Tibial nerve (tissue), 4 donors: Measurements from ENCODE around the gene SLC2A5. TPM values are rescaled to one million over a fixed set of nuclear protein-coding genes. Genes with fewer than 3 reads are reported as not detected.

ENCODE experiments used
- DNase-seq, 2 donors: peaks; one replicate each; pipeline ENCODE4 v3.0.0-alpha.2; 2019; ENCODE audit warnings: low spot score in 2 of 2
- H3K27ac ChIP-seq, 4 donors: fragments of 200-600 bp; sonication (generic) in 3 of 4; one replicate each; pipeline ENCODE4 v1.5.1; 2017 to 2019; ENCODE audit warnings: mild to moderate bottlenecking in 1 of 4
- H3K27me3 ChIP-seq, 2 donors: fragments of 200-600 bp; sonication (generic) in 1 of 2; one replicate each; pipeline versions ENCODE4 v1.5.1 to v1.6.0; 2017 to 2019
- H3K36me3 ChIP-seq, 3 donors: fragments of 200-600 bp; sonication (generic); one replicate each; pipeline ENCODE4 v1.5.1; 2018 to 2019
- H3K4me1 ChIP-seq, 4 donors: fragments of 200-600 bp; sonication (generic) in 3 of 4; one replicate each; pipeline ENCODE4 v1.5.1; 2017 to 2019
- H3K4me3 ChIP-seq, 4 donors: fragments of 200-600 bp; sonication (generic) in 3 of 4; one replicate each; pipeline ENCODE4 v1.5.1; 2017 to 2019; ENCODE audit warnings: mild to moderate bottlenecking in 1 of 4, moderate library complexity in 1 of 4
- H3K9me3 ChIP-seq, 4 donors: fragments of 200-600 bp; sonication (generic) in 3 of 4; one replicate each; pipeline ENCODE4 v1.5.1; 2017 to 2019
- CTCF ChIP-seq, 5 experiments: fragments of 200-600 bp in 3 of 5; fragments of 450-650 bp in 2 of 5; sonication (generic) in 3 of 5; IDR thresholded peaks; one replicate each; pipeline ENCODE4 v1.5.1; 2016 to 2019; ENCODE audit warnings: antibody characterized with exemption in 5 of 5, mild to moderate bottlenecking in 3 of 5, moderate library complexity in 2 of 5
- EP300 ChIP-seq, 2 donors: sonication (generic); formaldehyde crosslinking; IDR thresholded peaks; one replicate each; pipeline ENCODE4 v1.6.1; 2017; ENCODE audit warnings: antibody characterized with exemption in 2 of 2, mild to moderate bottlenecking in 1 of 2
- POLR2A ChIP-seq, 2 donors: fragments of 450-650 bp; IDR thresholded peaks; one replicate each; pipeline ENCODE4 v1.6.1; 2017; ENCODE audit warnings: antibody characterized with exemption in 2 of 2, mild to moderate bottlenecking in 2 of 2, moderate library complexity in 2 of 2
- WGBS, 2 donors: methylation state at CpG; one replicate each; pipeline ENCODE4 v1.1.5; 2018; 5-methylcytosine and 5-hydroxymethylcytosine counted together
- small RNA-seq: library from RNA; depleted of rRNA; stranded (forward); fragments of <200 nt; gene quantifications from one replicate; pipeline ENCODE3, GENCODE V24; 2016
- total RNA-seq, 4 donors: library from RNA; depleted of rRNA; stranded (reverse); fragments of >200 nt; gene quantifications; one replicate each; pipeline ENCODE4 v1.1.0, GENCODE V29; 2016

Gene SLC2A5
- total RNA-seq, 4 donors from 2014 or later = 1.9 to 15.7 (median 5.2) TPM

GRCh38 chr1:8986814-8987190 lies 82.6 kb downstream of the SLC2A5 start:
- peak overlapping the region; percentile 68 to 91 (median 78) for H3K27ac ChIP-seq
- 87 to 90% methylated on average over 10 of the region's 10 CpGs for WGBS, 2 donors
- no peak overlapping the region for H3K4me3 ChIP-seq
- H3K4me1 ChIP-seq = peaks cover 0 to 38% (median 15%) of the 10 kb centered on the region in 4 donors
- TF ChIP-seq CTCF (IDR thresholded peaks at IDR 0.05) = no peak
- no peak for TF ChIP-seq POLR2A (IDR thresholded peaks at IDR 0.05)
- no peak for TF ChIP-seq EP300 (IDR thresholded peaks at IDR 0.05)
- H3K36me3 ChIP-seq = no peaks in the 10 kb centered on the region
- no peaks in the 10 kb centered on the region for H3K27me3 ChIP-seq
- no peak for DNase-seq
- H3K9me3 ChIP-seq = no peaks in the 10 kb centered on the region

- TF ChIP-seq CTCF (IDR thresholded peaks at IDR 0.05) (no peak), EP300 (IDR thresholded peaks at IDR 0.05) (peak in 1 of 2 donors; percentile 42)
- peak; percentile 31 to 40 for DNase-seq
- Histone ChIP-seq H3K4me1 (peaks cover 0 to 38% (median 15%) of the 10 kb centered on the region in 4 donors), H3K27ac (peak overlapping the region; percentile 68 to 91 (median 78)), H3K9me3 (peaks cover 0 to 3% (median 0%) of the 10 kb centered on the region in 4 donors), H3K4me3 (no peak overlapping the region), H3K36me3 (no peaks in the 10 kb centered on the region), H3K27me3 (no peaks in the 10 kb centered on the region)
- 63 to 78% methylated on average over 14 of the region's 14 CpGs for WGBS, 2 donors
Observed at GRCh38 chr1:8985915-8986813, 83.3 kb downstream of the SLC2A5 start.

Small RNAs within 50 kb of the gene (small RNA-seq; reads per million reads assigned to genes)
- gene RF00424 = not detected

Other genes starting within 250 kb of the SLC2A5 start
- gene ENO1, start 190.9 kb downstream of the SLC2A5 start, total RNA-seq = 100 to 1,000 TPM; 373 to 741 (median 459) TPM
- gene CA6, start 123.8 kb downstream of the SLC2A5 start, total RNA-seq = not detected
- gene SLC2A7, start 43.2 kb downstream of the SLC2A5 start, total RNA-seq = not detected
- gene GPR157, start 59.5 kb upstream of the SLC2A5 start, total RNA-seq = 10 to 100 TPM in 1 of 4 donors, 1 to 10 TPM in 3; 2.8 to 10.5 (median 6.2) TPM
- 10 to 100 TPM; 53.1 to 88.6 (median 72.7) TPM for gene H6PD, start 165.1 kb upstream of the SLC2A5 start, total RNA-seq
- 10 to 100 TPM; 18.9 to 64.9 (median 41.8) TPM for gene SPSB1, start 223.3 kb upstream of the SLC2A5 start, total RNA-seq